ENCODE measurements around the gene ENO2. TPM values are rescaled to one million over a fixed set of nuclear protein-coding genes. Genes with fewer than 3 reads are reported as not detected.
A peak's percentile ranks its signal among the peaks of the same experiment; 100 is the strongest.

The ENO2 gene
- total and polyA plus RNA-seq, 2 donors = 9.7 to 68.4 TPM

GRCh38 chr12:6937481-6938352 lies 23.3 kb downstream of the ENO2 start:
- Histone ChIP-seq H3K36me3 (ENCODE audit: insufficient read depth) (peaks cover 5% of the 10 kb centered on the region), H3K4me3 (ENCODE audit: low read depth, low read length) (peak overlapping the region; percentile 50), H3K27ac (ENCODE audit: low read depth) (peak overlapping the region; percentile 79), H3K4me1 (ENCODE audit: insufficient read depth) (no peaks in the 10 kb centered on the region)
- DNase-seq (ENCODE audit: extremely low spot score) = peak; percentile 89
- under 1% methylated on average over 80 of the region's 80 CpGs for WGBS

GRCh38 chr12:6938353-6939190 lies 24.2 kb downstream of the ENO2 start:
- no peak for DNase-seq (ENCODE audit: extremely low spot score)
- 82% methylated on average over 32 of the region's 32 CpGs for WGBS
- Histone ChIP-seq H3K36me3 (ENCODE audit: insufficient read depth) (peaks cover 5% of the 10 kb centered on the region), H3K4me3 (ENCODE audit: low read depth, low read length) (no peak overlapping the region), H3K4me1 (ENCODE audit: insufficient read depth) (no peaks in the 10 kb centered on the region), H3K27ac (ENCODE audit: low read depth) (no peak overlapping the region)

GRCh38 chr12:6939191-6939540 lies 24.8 kb downstream of the ENO2 start:
- 77% methylated on average over 2 of the region's 2 CpGs for WGBS
- Histone ChIP-seq H3K27ac (ENCODE audit: low read depth) (no peak overlapping the region), H3K36me3 (ENCODE audit: insufficient read depth) (peaks cover 5% of the 10 kb centered on the region), H3K4me1 (ENCODE audit: insufficient read depth) (no peaks in the 10 kb centered on the region), H3K4me3 (ENCODE audit: low read depth, low read length) (no peak overlapping the region)
- DNase-seq (ENCODE audit: extremely low spot score) = no peak

- H3K4me1 ChIP-seq (ENCODE audit: insufficient read depth) = no peaks in the 10 kb centered on the region
- no peaks in the 10 kb centered on the region for H3K36me3 ChIP-seq (ENCODE audit: insufficient read depth)
- no peak overlapping the region for H3K4me3 ChIP-seq (ENCODE audit: low read depth, low read length)
- no peak for DNase-seq (ENCODE audit: extremely low spot score)
- WGBS = 87% methylated on average over 12 of the region's 12 CpGs
- H3K27ac ChIP-seq (ENCODE audit: low read depth) = no peak overlapping the region
Measured at GRCh38 chr12:6941267-6941666, 26.9 kb downstream of the ENO2 start.

- DNase-seq (ENCODE audit: extremely low spot score) = no peak
- no peak overlapping the region for H3K27ac ChIP-seq (ENCODE audit: low read depth)
- WGBS = 79% methylated on average over 12 of the region's 12 CpGs
- H3K4me3 ChIP-seq (ENCODE audit: low read depth, low read length) = no peak overlapping the region
- H3K4me1 ChIP-seq (ENCODE audit: insufficient read depth) = no peaks in the 10 kb centered on the region
- H3K36me3 ChIP-seq (ENCODE audit: insufficient read depth) = no peaks in the 10 kb centered on the region
Measured at GRCh38 chr12:6941782-6942181, 27.4 kb downstream of the ENO2 start.

- no peaks in the 10 kb centered on the region for H3K4me1 ChIP-seq (ENCODE audit: insufficient read depth)
- 88% methylated on average over 11 of the region's 11 CpGs for WGBS
Measured at GRCh38 chr12:6942331-6942665, 27.9 kb downstream of the ENO2 start.

GRCh38 chr12:6943389-6943721 lies 29.0 kb downstream of the ENO2 start:
- peak overlapping the region; percentile 87 for H3K27ac ChIP-seq (ENCODE audit: low read depth)
- peak; percentile 92 for DNase-seq (ENCODE audit: extremely low spot score)
- under 1% methylated on average over 13 of the region's 13 CpGs for WGBS
- no peaks in the 10 kb centered on the region for H3K36me3 ChIP-seq (ENCODE audit: insufficient read depth)
- H3K4me1 ChIP-seq (ENCODE audit: insufficient read depth) = no peaks in the 10 kb centered on the region
- no peak overlapping the region for H3K4me3 ChIP-seq (ENCODE audit: low read depth, low read length)

More at GRCh38 chr12:6942331-6942665, 27.9 kb downstream of the ENO2 start:
- no peak for DNase-seq (ENCODE audit: extremely low spot score)
- no peak overlapping the region for H3K27ac ChIP-seq (ENCODE audit: low read depth)
- H3K36me3 ChIP-seq (ENCODE audit: insufficient read depth) = no peaks in the 10 kb centered on the region
- no peak overlapping the region for H3K4me3 ChIP-seq (ENCODE audit: low read depth, low read length)

GRCh38 chr12:6943722-6944380 lies 29.5 kb downstream of the ENO2 start, which contains the start of the genes C12orf57 and RNU7-1:
C12orf57 (plus strand) TSS chr12:6944022; CDS start chr12:6944122, 100 bp downstream.
RNU7-1 (plus strand) TSS chr12:6943816.
- DNase-seq (ENCODE audit: extremely low spot score) = peak; percentile 92
- H3K4me1 ChIP-seq (ENCODE audit: insufficient read depth) = no peaks in the 10 kb centered on the region
- H3K36me3 ChIP-seq (ENCODE audit: insufficient read depth) = no peaks in the 10 kb centered on the region
- peak within 1 kb of the TSS; percentile 53 for H3K4me3 ChIP-seq (ENCODE audit: low read depth, low read length)
- peak within 1 kb of the TSS; percentile 92 for H3K27ac ChIP-seq (ENCODE audit: low read depth)
- under 1% methylated on average over 31 of the region's 31 CpGs for WGBS

- Histone ChIP-seq H3K27ac (ENCODE audit: low read depth) (peak overlapping the region; percentile 92), H3K36me3 (ENCODE audit: insufficient read depth) (no peaks in the 10 kb centered on the region), H3K4me1 (ENCODE audit: insufficient read depth) (no peaks in the 10 kb centered on the region), H3K4me3 (ENCODE audit: low read depth, low read length) (peak overlapping the region; percentile 53)
- WGBS = 2% methylated on average over 48 of the region's 48 CpGs
- DNase-seq (ENCODE audit: extremely low spot score) = peak; percentile 91
Measured at GRCh38 chr12:6944381-6945186, 30.2 kb downstream of the ENO2 start.

- DNase-seq (ENCODE audit: extremely low spot score) = no peak
- no peaks in the 10 kb centered on the region for H3K4me1 ChIP-seq (ENCODE audit: insufficient read depth)
- 82% methylated on average over 11 of the region's 11 CpGs for WGBS
- no peaks in the 10 kb centered on the region for H3K36me3 ChIP-seq (ENCODE audit: insufficient read depth)
- H3K27ac ChIP-seq (ENCODE audit: low read depth) = peak overlapping the region; percentile 65
- no peak overlapping the region for H3K4me3 ChIP-seq (ENCODE audit: low read depth, low read length)
Measured at GRCh38 chr12:6945613-6946012, 31.2 kb downstream of the ENO2 start.

- no peak for DNase-seq (ENCODE audit: extremely low spot score)
- H3K27ac ChIP-seq (ENCODE audit: low read depth) = peak overlapping the region; percentile 65
- H3K36me3 ChIP-seq (ENCODE audit: insufficient read depth) = no peaks in the 10 kb centered on the region
- peak overlapping the region; percentile 16 for H3K4me3 ChIP-seq (ENCODE audit: low read depth, low read length)
- H3K4me1 ChIP-seq (ENCODE audit: insufficient read depth) = no peaks in the 10 kb centered on the region
- 37% methylated on average over 32 of the region's 32 CpGs for WGBS
Measured at GRCh38 chr12:6946033-6946919, 31.9 kb downstream of the ENO2 start.

- Histone ChIP-seq H3K4me3 (ENCODE audit: low read depth, low read length) (peak overlapping the region; percentile 16), H3K4me1 (ENCODE audit: insufficient read depth) (no peaks in the 10 kb centered on the region), H3K27ac (ENCODE audit: low read depth) (peak overlapping the region; percentile 64), H3K36me3 (ENCODE audit: insufficient read depth) (no peaks in the 10 kb centered on the region)
- no peak for DNase-seq (ENCODE audit: extremely low spot score)
- 68% methylated on average over 8 of the region's 8 CpGs for WGBS
Measured at GRCh38 chr12:6946920-6947374, 32.6 kb downstream of the ENO2 start.

Measured in urinary bladder (tissue), 4 donors.